RWPE2 (cell line): Measurements from ENCODE around the gene ANKS1B.

Experiments
- ATAC-seq: fragments of 200-7000 bp; cut with Tn5 transposase; 3 replicates; pipeline ENCODE4 v1.9.1; 2021; ENCODE audit warnings: low read depth
- DNase-seq: peaks from one replicate; pipeline ENCODE4 v3.0.0-alpha.2; 2020; ENCODE audit warnings: low spot score
- H3K27ac ChIP-seq: fragments of 450-650 bp; 2 replicates; pipeline ENCODE4 v1.5.1; 2017; ENCODE audit warnings: mild to moderate bottlenecking; ENCODE audit not compliant: poor library complexity, severe bottlenecking
- H3K27me3 ChIP-seq: fragments of 250-450 bp; sonication (Bioruptor Pico); 2 replicates; pipeline ENCODE4 v1.5.1; 2021; ENCODE audit warnings: mild to moderate bottlenecking, moderate library complexity; ENCODE audit not compliant: insufficient read depth, poor library complexity, severe bottlenecking
- H3K36me3 ChIP-seq: fragments of 250-450 bp; sonication (Bioruptor Pico); 2 replicates; pipeline ENCODE4 v1.5.1; 2020; ENCODE audit warnings: low read depth, mild to moderate bottlenecking, moderate library complexity
- H3K4me1 ChIP-seq: fragments of 250-450 bp; sonication (Bioruptor Pico); 2 replicates; pipeline ENCODE4 v1.5.1; 2021; ENCODE audit warnings: mild to moderate bottlenecking, moderate library complexity; ENCODE audit not compliant: insufficient read depth, poor library complexity, severe bottlenecking
- H3K4me3 ChIP-seq: fragments of 250-450 bp; sonication (Bioruptor Pico); 2 replicates; pipeline ENCODE4 v1.5.1; 2021; ENCODE audit warnings: mild to moderate bottlenecking, moderate library complexity; ENCODE audit not compliant: severe bottlenecking
- H3K9me3 ChIP-seq: fragments of 250-450 bp; sonication (Bioruptor Pico); 2 replicates; pipeline ENCODE4 v1.5.1; 2021; ENCODE audit warnings: mild to moderate bottlenecking, moderate library complexity; ENCODE audit not compliant: severe bottlenecking
- TF ChIP-seq, protein P1 (sequence below): fragments of 450-650 bp; IDR thresholded peaks from one replicate; pipeline ENCODE4 v1.5.1; 2017; ENCODE audit warnings: mild to moderate bottlenecking, moderate library complexity; ENCODE audit not compliant: poor library complexity, severe bottlenecking

The ANKS1B gene

DNA sequence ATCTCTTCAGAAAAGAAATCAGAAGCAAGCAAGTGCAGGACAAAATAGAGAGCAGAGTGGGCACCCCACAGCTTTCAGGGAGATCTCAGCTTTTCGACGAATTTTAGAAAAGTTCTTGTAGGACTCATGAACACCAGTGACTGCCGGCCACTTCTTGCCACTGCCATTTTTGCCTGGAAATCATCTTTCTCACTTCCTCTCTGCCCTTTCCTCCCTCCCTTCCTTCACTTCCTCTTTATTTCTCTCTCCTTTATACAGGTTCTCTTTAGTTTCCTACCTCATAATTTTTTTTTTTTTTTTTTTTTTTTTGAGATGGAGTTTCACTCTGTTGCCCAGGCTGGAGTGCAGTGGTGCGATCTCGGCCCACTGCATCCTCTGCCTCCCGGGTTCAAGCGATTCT lies 1154.1 kb downstream of the ANKS1B start:
- DNase-seq, result no peak
- Histone ChIP-seq H3K36me3 (no peaks in the 10 kb centered on the region), H3K27me3 (no peaks in the 10 kb centered on the region), H3K4me3 (no peak overlapping the region), H3K27ac (no peak overlapping the region), H3K9me3 (no peaks in the 10 kb centered on the region), H3K4me1 (no peaks in the 10 kb centered on the region)
- ATAC-seq, result no peak
- TF ChIP-seq, protein P1, sequence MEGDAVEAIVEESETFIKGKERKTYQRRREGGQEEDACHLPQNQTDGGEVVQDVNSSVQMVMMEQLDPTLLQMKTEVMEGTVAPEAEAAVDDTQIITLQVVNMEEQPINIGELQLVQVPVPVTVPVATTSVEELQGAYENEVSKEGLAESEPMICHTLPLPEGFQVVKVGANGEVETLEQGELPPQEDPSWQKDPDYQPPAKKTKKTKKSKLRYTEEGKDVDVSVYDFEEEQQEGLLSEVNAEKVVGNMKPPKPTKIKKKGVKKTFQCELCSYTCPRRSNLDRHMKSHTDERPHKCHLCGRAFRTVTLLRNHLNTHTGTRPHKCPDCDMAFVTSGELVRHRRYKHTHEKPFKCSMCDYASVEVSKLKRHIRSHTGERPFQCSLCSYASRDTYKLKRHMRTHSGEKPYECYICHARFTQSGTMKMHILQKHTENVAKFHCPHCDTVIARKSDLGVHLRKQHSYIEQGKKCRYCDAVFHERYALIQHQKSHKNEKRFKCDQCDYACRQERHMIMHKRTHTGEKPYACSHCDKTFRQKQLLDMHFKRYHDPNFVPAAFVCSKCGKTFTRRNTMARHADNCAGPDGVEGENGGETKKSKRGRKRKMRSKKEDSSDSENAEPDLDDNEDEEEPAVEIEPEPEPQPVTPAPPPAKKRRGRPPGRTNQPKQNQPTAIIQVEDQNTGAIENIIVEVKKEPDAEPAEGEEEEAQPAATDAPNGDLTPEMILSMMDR, result no peak

DNA sequence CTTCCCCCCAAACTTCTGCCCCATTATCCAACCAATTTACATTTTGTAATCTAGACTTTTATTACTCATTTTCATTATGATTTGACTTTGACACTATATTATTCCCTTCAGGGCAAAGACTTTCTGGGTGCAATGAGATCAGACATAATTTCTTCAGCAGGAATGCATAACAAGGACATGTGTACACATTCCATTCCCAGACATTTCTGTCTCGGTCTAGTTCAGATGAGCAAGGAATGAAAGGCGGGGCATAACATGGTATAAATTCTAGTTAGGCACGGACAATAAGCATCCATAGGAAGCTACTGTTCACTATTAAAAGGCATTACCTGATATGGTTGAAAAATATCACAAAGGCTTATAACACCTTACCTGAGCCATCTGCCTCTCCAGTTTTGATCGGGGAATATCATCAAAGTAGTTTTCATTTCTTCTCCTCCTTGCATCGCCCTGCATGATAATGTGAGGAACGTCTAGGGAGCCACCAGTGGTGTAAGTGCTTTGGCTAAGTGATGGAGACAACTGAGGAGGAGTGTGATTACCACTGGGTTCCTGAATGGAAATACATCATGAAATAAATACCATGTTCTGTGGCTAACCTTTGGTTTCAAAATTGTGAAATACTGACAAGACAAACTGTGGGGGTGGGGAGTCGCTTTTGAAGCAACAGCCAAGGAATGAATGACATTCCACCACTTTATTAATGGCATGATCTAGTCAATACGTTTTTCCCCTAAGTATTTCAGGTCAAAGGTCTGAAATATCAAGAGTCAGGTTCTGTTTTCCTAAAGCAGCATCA lies 1155.7 kb downstream of the ANKS1B start:
- DNase-seq (no peak), ATAC-seq (peak; percentile 42; the same call in 1 of the 3 replicates)
- TF ChIP-seq, protein P1, result no peak
- H3K27me3 ChIP-seq, result no peaks in the 10 kb centered on the region
- no peak overlapping the region for H3K4me3 ChIP-seq
- H3K36me3 ChIP-seq, result no peaks in the 10 kb centered on the region
- H3K27ac ChIP-seq, result no peak overlapping the region
- H3K9me3 ChIP-seq, result no peaks in the 10 kb centered on the region
- no peaks in the 10 kb centered on the region for H3K4me1 ChIP-seq

DNA sequence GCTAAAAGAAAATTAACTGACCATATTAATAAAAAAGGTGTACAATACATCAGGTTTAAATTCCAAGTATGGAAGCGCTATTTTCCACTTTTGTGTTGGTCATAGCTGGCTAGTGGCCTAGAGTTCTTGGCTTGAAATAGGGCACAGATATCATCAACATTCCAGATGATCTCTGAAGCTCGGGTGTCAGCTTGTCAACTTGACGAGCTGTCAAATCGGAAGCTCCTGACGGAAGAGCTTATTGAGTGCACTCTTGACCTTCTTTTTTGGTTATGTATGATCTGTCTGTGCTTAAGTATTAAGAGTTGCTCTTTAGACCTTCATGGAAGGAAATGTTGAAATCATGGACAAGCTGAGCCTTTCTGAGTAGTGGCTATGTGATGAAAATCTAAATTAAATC lies 1161.7 kb downstream of the ANKS1B start:
- Histone ChIP-seq H3K9me3 (no peaks in the 10 kb centered on the region), H3K4me3 (no peak overlapping the region), H3K27ac (no peak overlapping the region), H3K36me3 (no peaks in the 10 kb centered on the region), H3K27me3 (no peaks in the 10 kb centered on the region), H3K4me1 (no peaks in the 10 kb centered on the region)
- TF ChIP-seq, protein P1, result no peak
- DNase-seq (no peak), ATAC-seq (no peak)

DNA sequence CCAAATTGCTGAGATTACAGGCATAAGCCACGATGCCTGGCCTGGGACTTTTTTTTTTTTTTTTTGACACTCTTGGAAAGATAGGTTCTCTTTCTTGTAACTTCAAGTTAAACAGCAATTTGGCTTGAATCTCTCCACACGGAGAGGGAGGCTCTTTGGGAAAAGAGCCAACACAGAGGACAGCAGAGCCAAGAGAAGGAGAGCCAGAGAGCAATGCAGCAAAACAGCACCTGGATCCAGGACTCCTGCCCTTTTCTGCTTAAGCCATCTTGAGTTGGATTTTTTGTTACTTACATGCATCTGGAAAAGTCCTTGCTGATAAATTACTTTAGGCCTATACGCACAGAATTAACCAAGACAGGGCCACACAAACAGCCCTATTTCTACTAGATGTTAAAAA lies 1162.9 kb downstream of the ANKS1B start:
- no peaks in the 10 kb centered on the region for H3K9me3 ChIP-seq
- H3K36me3 ChIP-seq, result no peaks in the 10 kb centered on the region
- no peak for ATAC-seq
- H3K27ac ChIP-seq, result no peak overlapping the region
- H3K4me3 ChIP-seq, result no peak overlapping the region
- no peak for DNase-seq
- TF ChIP-seq, protein P1, result no peak
- no peaks in the 10 kb centered on the region for H3K27me3 ChIP-seq
- no peaks in the 10 kb centered on the region for H3K4me1 ChIP-seq

DNA sequence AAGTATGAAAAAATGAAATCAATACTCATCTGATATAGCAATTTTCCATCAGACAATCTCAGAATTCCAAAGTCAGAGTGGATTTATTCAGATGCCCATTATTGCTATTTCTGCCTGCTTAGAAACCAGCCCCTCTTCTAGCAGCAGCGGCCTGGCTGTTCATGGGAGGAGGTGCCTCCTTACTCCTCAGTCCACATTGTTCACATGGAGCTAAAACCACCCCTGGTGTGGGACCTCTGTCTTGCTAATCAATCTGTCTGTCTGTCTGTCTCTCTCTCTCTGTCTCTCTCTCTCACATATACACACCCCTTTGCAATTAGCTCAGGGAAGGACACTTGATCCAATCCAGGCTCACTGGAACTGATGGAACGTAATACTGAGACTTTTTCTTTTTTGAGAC lies 1163.5 kb downstream of the ANKS1B start:
- DNase-seq (no peak), ATAC-seq (no peak)
- TF ChIP-seq, protein P1, result no peak

More for the DNA sequence above, 1163.5 kb downstream of the ANKS1B start:
- no peaks in the 10 kb centered on the region for H3K4me1 ChIP-seq
- no peaks in the 10 kb centered on the region for H3K9me3 ChIP-seq
- no peak overlapping the region for H3K4me3 ChIP-seq
- no peak overlapping the region for H3K27ac ChIP-seq
- no peaks in the 10 kb centered on the region for H3K36me3 ChIP-seq
- no peaks in the 10 kb centered on the region for H3K27me3 ChIP-seq
